ENCODE measurements around the gene CACNG4.

The CACNG4 gene

GRCh38 chr17:66944351-66945146 lies 20.0 kb upstream of the CACNG4 start:
- no peak for DNase-seq (ENCODE audit: low read depth)

GRCh38 chr17:66945147-66945835 lies 19.2 kb upstream of the CACNG4 start:
- no peak for DNase-seq (ENCODE audit: low read depth)

GRCh38 chr17:66946251-66946650 lies 18.3 kb upstream of the CACNG4 start:
- DNase-seq (ENCODE audit: low read depth), result no peak

GRCh38 chr17:66947311-66947710 lies 17.2 kb upstream of the CACNG4 start:
- no peak for DNase-seq (ENCODE audit: low read depth)

- no peak for DNase-seq (ENCODE audit: low read depth)
Observed at GRCh38 chr17:66948061-66948750, 16.3 kb upstream of the CACNG4 start.

GRCh38 chr17:66949501-66949900 lies 15.0 kb upstream of the CACNG4 start:
- DNase-seq (ENCODE audit: low read depth), result no peak

- no peak for DNase-seq (ENCODE audit: low read depth)
Observed at GRCh38 chr17:66950325-66950724, 14.2 kb upstream of the CACNG4 start.

GRCh38 chr17:66950886-66951604 lies 13.5 kb upstream of the CACNG4 start:
- DNase-seq (ENCODE audit: low read depth), result no peak

GRCh38 chr17:66951605-66951953 lies 12.9 kb upstream of the CACNG4 start:
- no peak for DNase-seq (ENCODE audit: low read depth)

- peak; percentile 70 for DNase-seq (ENCODE audit: low read depth)
Observed at GRCh38 chr17:66952031-66952524, 12.4 kb upstream of the CACNG4 start.

GRCh38 chr17:66952681-66953629 lies 11.6 kb upstream of the CACNG4 start:
- DNase-seq (ENCODE audit: low read depth), result no peak

- no peak for DNase-seq (ENCODE audit: low read depth)
Observed at GRCh38 chr17:66953630-66954020, 10.9 kb upstream of the CACNG4 start.

- no peak for DNase-seq (ENCODE audit: low read depth)
Observed at GRCh38 chr17:66954632-66955031, 9.9 kb upstream of the CACNG4 start.

- no peak for DNase-seq (ENCODE audit: low read depth)
Observed at GRCh38 chr17:66955821-66956220, 8.7 kb upstream of the CACNG4 start.

- DNase-seq (ENCODE audit: low read depth), result no peak
Observed at GRCh38 chr17:66956941-66957340, 7.6 kb upstream of the CACNG4 start.

- no peak for DNase-seq (ENCODE audit: low read depth)
Observed at GRCh38 chr17:66957343-66957742, 7.2 kb upstream of the CACNG4 start.

- DNase-seq (ENCODE audit: low read depth), result no peak
Observed at GRCh38 chr17:66957951-66958579, 6.4 kb upstream of the CACNG4 start.

- DNase-seq (ENCODE audit: low read depth), result no peak
Observed at GRCh38 chr17:66959641-66960375, 4.7 kb upstream of the CACNG4 start.

GRCh38 chr17:66960613-66961012 lies 3.9 kb upstream of the CACNG4 start:
- no peak for DNase-seq (ENCODE audit: low read depth)

GRCh38 chr17:66963521-66963908 lies 992 bp upstream of the CACNG4 start:
- DNase-seq (ENCODE audit: low read depth), result no peak
